Measurements from ENCODE around the gene CD200R1.

DNA sequence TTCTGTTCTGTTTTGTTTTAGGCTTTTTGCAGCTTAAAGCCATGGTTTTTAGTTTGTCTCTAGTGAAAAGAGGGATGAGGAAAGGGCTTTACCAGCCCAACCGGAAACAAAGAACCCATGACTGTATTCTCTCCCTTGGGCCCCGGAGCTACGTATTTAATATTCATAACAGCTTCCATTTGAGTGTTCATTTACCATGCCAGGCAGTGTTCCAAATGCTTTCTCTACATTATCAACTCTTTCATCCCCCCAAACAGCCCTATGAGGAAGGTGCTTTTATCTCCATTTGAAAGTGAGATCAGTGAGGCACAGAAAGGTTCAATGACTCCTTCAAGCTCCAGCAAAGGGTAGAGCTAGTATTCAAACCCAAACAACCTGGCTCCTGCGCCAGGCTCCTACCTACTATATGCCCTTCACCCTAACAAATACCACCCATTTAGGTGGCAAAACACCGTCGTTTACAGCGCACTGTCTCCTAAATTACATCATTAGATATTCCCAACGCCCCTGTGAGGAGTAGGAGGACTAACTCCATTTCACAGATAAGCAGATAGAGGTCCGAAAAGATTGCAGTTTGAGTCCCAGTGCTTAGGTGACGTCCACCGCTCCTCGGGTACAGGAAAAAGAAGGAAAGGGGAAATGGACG is 43.8 kb upstream of the CD200R1 start:
- TF ChIP-seq, protein P1, sequence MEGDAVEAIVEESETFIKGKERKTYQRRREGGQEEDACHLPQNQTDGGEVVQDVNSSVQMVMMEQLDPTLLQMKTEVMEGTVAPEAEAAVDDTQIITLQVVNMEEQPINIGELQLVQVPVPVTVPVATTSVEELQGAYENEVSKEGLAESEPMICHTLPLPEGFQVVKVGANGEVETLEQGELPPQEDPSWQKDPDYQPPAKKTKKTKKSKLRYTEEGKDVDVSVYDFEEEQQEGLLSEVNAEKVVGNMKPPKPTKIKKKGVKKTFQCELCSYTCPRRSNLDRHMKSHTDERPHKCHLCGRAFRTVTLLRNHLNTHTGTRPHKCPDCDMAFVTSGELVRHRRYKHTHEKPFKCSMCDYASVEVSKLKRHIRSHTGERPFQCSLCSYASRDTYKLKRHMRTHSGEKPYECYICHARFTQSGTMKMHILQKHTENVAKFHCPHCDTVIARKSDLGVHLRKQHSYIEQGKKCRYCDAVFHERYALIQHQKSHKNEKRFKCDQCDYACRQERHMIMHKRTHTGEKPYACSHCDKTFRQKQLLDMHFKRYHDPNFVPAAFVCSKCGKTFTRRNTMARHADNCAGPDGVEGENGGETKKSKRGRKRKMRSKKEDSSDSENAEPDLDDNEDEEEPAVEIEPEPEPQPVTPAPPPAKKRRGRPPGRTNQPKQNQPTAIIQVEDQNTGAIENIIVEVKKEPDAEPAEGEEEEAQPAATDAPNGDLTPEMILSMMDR (IDR thresholded peaks at IDR 0.05; ENCODE audit: low read depth, low read length, poor library complexity, severe bottlenecking) = no peak
- TF ChIP-seq EZH2phosphoT487 (IDR thresholded peaks at IDR 0.05; ENCODE audit: borderline replicate concordance, low read length) = no peak

All from DOHH2 (cell line).